NCI-H2171 treated with DMSO at 0.1 percent for 48 hours (cell line): ENCODE results near the gene GSK3A.
A peak's percentile ranks its signal among the peaks of the same experiment; 100 is the strongest.

Experiments used
- DNase-seq: peaks from one replicate; lab custom pipeline; 2025; lab: John Stamatoyannopoulos, UW

Gene GSK3A

DNA sequence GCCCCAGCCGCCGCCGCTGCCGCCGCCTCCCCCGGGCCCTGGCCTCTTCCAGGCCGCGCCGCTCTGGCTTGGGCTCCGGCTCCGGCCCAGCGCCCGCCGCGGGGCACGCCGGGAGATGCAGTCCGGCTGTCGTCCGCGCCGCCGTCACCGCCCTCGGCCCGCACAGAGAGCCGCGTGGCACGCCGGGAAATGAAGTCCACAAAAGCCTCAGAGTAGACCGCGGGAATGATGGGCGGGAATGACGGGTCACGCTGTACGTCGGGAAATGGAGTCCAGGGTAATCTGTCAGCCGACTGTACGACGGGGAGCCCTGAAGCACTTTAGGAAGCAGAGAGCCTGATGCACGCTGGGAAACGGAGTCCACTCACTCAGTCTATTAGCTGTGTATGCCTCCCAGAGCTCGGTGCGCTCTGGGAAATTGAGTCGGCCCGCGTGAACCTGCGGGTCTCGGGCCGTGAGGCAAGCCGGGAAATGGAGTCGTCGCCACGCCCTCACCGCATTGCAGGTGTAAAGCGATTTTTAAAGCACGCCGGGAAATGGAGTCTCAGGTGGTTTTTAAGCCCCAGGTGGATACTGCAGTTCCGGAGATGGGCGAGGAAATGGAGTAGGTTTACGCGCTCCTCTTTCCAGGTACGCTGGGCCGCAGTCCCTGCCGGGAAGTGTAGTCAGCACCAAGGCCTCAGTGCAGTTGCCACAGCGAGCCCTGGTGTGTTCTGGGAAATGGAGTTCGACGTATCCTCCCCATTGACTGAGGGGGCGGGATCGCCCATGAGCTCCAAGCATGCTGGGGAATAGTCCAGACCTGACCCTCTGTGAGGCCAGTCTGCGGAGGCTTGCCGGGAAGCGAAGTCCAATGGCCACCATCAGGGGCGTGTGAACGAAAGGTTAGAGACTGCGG is at the start of gene GSK3A:
Gene GSK3A (minus strand): TSS at position 91 of the 898 bp plus-strand sequence. CDS start 137 bp downstream, outside the sequence.
- DNase-seq, result peak; percentile 100

DNA sequence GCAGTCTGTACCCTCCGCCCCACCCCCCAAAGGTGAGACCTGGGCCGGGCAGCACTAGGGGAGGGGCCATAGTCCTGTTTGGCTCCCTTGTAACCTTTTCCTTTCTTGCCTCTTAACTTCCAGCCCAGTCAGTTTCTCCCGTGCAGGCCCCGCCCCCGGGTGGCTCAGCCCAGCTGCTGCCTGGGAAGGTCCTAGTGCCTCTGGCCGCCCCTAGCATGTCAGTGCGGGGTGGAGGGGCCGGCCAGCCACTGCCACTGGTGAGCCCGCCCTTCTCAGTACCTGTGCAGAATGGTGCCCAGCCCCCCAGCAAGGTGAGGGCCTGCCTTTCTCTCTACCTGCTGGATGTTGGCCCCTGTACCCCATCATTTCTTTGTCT is 49.0 kb upstream of the GSK3A start:
- DNase-seq, result no peak

DNA sequence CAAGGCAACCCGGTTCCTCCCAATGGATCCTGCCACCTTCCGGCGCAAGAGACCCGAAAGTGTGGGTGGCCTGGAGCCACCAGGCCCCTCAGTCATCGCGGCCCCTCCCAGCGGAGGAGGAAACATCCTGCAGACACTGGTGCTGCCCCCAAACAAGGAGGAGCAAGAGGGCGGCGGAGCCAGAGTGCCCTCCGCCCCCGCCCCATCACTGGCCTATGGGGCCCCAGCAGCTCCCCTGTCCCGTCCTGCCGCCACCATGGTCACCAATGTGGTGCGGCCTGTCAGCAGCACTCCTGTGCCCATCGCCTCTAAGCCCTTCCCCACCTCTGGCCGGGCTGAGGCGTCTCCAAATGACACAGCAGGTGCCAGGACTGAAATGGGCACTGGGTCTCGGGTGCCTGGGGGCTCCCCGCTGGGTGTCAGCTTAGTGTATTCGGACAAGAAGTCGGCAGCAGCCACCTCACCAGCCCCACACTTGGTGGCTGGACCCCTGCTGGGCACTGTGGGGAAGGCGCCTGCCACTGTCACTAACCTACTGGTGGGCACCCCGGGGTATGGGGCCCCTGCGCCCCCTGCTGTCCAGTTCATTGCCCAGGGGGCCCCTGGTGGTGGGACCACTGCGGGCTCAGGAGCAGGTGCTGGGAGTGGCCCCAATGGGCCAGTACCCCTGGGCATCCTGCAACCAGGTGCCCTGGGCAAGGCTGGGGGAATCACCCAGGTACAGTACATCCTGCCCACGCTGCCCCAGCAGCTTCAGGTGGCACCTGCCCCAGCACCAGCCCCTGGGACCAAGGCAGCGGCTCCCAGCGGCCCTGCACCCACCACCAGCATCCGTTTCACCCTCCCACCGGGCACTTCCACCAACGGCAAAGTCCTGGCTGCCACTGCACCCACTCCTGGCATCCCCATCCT is 48.4 kb upstream of the GSK3A start:
- DNase-seq, result no peak

DNA sequence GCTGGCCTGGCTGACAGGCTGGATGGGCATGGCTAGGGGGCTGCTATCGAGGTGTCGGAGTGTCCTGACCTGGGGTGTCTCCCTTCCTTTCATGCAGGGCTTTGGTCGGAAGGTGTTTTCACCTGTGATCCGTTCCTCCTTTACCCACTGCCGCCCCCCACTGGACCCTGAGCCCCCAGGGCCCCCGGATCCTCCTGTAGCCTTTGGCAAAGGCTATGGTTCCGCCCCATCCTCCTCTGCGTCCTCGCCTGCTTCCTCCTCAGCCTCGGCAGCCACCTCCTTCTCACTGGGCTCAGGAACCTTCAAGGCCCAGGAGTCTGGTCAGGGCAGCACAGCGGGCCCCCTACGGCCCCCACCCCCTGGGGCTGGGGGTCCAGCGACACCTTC is 47.7 kb upstream of the GSK3A start:
- no peak for DNase-seq

DNA sequence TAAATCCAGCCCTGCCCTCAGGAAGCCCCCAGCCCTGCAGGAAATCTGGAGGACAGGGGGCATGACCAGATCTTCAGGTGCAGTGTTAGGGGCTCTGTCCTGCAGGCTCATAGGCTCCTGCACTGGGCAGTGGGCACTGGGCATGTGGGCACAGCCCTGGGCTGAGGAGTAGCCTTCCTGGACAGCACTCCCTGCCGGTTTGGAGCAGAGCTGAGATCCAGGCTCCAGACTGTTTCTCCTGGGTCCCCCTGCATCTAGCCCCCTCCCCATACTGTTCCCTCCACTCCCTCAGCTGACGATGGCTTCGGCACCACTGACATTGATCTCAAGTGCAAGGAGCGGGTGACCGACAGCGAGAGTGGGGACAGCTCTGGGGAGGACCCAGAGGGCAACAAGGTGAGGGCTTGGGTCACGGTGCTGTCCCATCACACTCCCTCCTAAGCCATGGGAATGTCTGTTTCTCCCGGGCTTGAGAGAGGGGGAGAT is 47.2 kb upstream of the GSK3A start:
- no peak for DNase-seq

DNA sequence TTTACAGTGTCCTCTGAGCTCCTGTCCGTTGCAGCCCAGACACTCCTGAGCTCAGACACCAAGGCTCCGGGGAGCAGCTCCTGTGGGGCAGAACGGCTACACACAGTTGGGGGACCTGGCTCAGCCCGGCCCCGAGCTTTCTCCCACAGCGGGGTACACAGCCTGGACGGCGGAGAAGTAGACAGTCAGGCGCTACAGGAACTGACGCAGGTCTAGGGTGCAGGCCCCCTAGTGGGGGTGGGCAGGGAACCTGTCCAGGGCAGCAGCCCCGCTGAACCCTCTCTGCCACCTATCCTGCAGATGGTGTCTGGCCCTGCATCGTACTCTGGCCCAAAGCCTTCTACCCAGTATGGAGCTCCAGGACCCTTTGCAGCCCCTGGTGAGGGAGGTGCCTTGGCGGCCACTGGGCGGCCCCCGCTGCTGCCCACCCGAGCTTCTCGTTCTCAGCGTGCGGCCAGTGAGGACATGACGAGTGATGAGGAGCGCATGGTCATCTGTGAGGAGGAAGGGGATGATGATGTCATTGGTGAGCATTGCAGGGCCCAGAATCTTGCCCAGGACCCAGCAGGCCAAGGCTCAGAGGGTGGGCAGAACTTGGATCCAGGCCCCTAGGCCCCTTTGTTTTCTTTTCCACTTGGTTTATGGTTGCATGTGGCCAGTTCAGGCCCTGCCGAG is 46.6 kb upstream of the GSK3A start:
- no peak for DNase-seq

DNA sequence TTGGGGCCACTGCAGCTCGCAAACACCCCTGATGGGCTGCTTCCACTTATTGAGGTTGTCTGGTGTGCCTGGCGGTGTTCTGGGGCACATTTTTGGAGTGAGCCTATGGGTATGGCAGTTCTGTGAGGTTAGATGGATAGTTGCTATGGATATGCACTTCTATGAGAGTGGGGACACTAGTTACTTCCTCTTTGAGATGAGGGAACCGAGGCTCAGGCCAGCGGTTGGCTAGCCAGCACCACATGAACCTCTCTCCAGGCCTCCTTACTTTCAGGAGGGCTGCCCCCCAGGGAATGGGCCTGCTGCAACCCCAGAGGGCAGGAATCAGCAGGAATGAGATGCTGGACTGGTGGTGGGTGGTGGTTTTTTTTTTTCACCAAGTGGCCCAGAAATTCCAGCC is 46.0 kb upstream of the GSK3A start:
- no peak for DNase-seq

DNA sequence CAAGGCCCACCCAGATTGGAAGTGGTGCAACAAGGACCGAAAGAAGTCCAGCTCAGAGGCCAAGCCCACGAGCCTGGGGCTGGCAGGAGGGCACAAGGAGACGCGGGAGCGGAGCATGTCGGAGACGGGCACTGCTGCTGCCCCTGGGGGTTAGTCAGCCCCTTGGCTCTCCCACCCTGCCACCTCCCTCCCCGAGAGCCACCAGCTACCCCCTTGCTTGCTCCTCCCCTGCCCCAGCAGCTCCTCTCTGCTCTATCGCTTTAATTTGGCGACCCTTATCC is 45.4 kb upstream of the GSK3A start:
- DNase-seq, result no peak

DNA sequence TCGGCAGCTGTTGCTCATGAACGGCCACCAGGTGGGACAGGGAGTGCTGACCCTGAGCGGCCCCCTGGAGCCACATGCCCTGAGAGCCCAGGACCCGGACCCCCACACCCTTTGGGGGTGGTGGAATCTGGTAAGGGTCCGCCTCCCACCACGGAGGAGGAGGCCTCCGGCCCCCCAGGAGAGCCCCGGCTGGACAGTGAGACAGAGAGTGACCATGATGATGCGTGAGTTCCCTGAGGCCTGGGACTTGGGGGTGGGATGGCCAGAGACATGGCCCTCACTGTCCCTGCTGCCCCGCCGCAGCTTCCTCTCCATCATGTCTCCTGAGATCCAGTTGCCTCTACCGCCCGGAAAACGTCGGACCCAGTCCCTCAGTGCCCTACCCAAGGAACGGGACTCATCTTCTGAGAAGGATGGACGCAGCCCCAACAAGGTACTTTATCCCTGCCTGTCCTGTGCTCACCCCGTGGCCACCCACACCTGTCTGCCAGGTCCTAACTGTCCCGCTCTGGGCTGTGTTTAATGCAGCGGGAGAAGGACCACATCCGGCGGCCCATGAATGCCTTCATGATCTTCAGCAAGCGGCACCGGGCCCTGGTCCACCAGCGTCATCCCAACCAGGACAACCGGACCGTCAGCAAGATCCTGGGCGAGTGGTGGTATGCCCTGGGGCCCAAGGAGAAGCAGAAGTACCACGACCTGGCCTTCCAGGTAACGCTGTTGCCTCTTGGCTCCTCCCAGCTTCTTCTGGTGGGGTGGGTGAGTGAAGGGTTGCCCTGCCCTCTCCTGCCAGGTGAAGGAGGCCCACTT is 44.8 kb upstream of the GSK3A start:
- no peak for DNase-seq

DNA sequence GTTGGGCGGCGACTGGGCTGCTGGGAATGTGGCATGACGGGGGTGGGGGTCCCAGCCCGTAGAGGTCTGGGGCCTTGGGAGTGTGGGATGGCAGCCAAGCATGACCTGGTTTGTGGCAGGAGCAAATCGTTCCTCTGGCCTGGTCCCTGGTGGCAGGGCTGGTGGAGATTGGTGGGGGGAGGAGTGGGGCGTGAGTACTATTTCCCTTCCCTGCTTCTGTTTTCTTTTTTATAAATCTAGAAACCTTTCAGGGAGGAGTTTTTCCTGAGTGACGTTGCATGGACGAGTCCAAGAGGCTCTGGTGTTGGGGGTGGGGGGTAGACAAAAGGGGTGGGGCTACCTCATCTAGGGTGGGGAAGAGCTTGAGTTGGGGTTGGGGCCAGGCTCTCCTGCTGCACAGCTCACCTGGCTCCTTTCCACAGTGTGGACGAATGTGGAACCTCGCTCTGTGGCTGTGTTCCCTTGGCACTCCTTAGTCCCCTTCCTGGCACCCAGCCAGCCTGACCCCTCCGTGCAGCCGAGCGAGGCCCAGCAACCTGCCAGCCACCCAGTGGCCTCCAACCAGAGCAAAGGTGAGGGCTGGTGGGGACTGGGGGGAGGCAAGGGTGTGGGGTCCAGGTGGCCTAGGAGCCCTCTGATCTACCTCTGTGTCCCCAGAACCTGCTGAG is 44.1 kb upstream of the GSK3A start:
- DNase-seq, result no peak

DNA sequence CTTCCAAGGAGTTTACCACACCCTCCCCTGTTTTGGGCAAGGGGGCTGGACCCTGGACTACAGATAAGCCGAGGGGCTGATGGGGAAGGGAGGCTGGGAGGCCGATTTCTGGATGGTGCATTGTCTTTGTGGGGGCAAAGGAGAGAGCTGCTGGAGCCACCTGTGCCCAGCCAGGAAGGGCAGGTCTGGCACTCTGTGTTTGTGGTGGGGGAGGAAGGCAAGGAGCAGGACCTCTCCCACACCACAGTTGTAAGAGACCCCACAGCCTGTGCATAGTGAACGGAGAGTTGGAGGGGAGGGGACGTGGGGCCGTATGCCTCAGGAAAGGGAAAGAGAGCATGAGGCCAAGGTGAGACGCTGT is 43.6 kb upstream of the GSK3A start:
- no peak for DNase-seq

DNA sequence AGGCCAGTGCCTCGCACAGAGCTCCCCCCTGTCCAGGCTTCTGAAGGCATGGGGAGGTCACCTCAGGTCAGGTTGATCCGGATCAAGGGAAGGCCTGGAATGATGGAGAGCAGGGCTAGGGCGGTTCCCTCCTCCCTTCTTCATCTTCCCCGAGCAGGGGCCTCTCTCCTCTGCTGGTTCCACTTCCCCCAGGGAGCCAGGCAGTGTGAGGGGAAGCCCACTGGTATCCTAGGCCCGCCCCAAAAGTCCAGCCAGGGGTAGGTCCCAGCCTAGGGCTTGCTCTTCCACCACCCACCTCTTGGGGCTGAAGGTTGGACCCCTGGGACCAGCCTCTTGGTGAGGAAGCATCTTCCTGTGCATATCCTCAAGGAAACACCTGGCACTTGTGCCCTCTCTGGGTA is 43.1 kb upstream of the GSK3A start:
- DNase-seq, result no peak

DNA sequence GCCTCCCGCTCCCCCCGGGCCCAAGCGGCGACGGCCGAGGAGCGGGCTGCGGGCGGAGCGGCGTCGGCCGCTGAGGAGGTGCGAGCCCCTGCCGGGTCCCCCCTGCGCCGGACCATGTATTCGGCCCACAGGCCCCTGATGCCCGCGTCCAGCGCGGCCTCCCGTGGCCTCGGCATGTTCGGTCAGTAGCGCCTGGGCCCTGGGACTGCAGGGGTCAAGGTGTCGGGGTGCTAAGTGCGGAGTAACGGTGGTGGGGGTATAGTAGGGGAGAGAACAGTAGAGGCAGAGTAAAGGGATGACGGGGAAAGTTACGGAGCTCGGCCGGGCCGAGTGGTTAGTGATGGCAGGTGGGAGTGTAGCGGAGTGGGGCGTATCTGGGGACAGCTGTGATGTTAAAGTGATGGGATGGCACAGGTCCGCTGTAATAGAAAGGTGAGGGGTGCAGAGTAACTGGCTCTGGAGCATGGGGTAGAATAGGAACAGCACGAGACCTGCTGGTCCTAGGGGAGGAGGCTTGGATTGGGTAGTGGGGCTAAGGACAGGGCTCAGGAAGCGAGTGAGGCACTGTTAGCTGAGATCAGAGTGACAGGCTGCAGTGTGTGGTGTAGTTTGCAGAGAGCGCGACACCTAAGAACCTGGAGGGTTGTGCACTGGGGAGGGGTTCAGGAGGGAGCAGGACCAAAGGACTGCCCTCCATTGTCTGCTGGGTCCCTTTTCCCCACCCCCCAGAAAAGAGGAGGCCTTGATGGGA is 42.4 kb upstream of the GSK3A start:
- DNase-seq, result peak; percentile 42

DNA sequence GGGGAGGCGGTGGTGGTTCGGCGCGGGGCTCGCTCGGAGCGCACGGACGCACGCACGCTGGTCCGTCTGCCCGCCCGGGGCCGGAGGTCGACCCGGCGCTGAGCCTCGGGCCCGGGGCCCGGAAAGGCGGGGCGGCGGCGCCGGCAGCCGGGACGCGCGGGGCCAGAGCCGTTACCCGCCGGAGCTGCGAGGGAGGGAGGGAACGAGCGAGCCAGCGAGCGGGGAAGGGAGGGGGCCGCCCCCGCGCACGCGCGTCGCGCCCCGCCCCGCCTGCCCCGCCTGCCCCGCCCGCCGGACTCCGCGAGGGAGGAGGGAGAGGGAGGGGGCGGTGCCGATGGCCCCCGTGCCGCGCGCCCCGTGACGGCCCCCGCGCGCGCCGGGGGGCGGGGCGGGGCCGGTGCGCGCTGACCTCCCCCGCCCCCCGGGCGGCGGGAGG is 41.7 kb upstream of the GSK3A start:
- DNase-seq, result peak; percentile 64

DNA sequence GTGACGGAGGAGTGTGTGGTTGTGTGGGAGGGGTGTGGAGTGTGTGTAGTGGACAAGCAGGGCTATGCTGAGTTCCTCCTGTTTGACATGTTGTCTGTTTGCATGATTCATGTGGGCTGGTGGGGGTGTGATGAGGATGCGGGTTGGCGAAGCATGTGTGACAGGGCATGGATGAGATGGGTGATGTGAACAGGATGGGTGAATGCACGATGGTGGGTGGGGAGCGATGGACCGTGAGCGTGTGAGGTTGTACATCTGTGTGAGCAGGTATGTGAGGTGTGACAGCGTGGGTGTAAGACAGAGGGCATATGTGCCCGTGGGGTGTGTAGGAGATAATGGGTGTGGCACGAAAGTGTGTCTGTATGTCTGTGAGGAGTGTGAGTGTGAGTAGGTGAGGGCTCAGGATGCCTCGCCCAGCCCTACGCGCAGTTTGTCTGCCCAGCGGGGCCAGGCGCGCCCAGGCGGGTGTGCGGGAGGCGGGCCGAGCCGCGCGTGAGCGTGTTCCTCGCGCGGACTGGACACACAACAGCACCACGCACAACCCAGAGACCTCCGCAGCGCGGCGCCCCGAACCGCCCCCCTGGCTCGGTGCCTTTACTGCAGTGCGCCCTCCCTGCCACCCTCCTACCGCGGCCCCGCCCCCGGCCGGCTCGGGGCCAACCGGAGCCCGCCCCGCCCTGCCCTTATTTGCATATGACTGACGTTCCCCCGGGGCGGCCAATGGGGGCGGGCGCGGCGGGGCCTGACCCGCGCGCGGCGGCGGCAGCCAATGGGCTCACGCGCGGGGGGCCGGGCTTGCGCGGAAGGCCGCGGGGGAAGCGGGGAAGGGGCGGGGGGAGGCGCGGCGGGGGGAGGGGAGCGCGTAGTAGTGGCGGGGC is 41.0 kb upstream of the GSK3A start:
- DNase-seq, result peak; percentile 92

DNA sequence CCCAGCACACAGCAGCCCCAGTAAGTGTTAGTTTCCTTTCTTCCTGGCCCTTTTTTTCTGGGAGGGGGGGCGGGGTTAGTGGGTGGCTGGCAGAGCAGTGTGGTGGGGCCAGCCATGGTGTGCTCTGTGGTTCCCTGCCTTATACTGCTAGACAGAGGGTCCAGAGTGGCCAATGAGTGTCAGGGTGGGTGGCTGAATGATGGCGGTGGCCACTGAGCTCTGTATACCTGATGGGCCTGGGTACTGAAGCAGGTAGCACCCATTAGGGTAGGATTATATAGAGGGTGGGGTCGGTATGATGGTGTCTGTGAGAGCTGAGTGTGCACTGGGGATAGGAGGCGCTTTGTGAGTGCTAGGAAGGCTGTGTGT is 40.4 kb upstream of the GSK3A start:
- no peak for DNase-seq

DNA sequence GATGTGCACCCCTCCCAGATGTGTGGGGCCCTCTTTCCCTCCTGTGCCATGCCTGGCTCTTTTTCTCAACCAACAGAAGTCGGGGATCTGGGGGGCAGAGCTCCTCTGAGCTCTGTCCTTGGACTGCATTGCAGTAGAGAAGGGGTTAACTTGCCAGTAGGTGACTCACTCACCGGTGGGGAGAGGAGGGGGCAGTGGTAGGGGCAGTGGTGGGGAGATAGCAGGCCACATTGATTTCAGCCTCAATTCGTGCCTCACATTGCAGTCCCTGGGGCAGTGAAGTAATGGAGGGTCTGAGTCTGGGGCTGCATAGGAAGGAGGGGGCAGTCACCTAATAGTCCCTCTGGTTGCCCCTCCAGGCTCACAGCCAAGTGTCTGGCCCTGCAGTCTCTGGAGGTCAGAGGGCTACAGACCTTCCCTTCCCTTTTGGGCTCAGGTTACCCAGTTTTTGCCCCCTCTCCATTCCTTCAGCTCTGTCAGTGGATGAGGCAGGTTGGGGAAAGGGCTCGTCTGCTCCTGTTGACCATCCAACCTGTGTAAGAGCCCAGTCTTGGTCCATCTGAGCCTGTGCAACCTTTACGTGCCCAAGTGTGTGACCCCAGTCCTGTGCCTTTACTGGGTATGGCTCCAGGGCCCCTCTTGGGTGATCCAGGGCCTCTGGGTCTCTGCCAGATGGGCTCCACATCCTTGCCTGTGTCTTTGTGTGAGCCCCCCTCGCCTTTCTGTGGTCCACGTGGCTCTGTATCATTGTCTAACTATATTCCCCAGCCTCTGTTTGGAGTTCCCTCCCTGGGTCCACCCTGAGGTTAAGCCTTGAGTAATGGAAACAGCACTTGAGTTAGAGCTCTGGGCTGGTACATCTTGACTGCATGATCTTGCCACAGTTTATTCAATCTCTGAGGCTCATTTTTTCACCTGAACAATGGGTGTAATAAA is 39.7 kb upstream of the GSK3A start:
- DNase-seq, result peak; percentile 54

DNA sequence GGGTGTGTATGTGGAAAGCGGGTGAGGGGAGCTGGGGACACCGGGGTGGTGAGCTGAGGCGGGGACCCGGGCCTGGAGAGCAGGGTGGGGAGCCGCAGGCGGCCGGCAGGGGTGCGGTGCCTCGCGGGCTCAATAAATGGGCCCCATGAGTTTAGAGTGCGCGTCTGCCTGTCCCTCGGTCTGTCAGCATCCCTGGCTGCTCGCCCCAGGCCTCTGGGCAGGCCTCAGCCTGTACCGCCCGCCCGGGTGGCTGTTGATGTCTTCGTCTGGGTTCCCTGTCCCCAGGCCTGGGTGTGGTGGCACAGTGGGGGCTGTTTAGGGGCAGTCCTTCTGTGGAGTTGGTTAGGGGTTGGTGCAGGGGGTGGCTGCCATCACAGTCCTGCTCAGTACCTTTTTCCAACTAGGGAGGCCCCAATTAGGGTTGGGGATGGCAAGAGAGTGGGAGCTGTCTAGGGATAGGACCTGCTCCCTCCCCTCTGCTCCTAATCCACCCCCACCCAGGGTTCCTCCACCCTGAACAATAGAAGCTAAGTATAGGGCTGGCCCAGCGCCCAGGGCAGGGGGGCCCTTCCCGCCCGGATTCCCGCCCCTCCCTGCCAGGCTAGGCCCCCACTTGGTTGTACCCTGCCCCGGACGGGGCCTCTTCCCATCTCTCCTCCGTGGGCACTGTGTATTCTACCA is 38.9 kb upstream of the GSK3A start:
- DNase-seq, result peak; percentile 77
